Activated T-helper 17 cell treated with anti-CD3 and anti-CD28 coated beads, Interleukin-2, amount 50 U/mL, for 72 hours (primary cell): ENCODE data around the gene C1orf216. TPM values are rescaled to one million over a fixed set of nuclear protein-coding genes. Genes with fewer than 3 reads are reported as not detected.
A peak's percentile ranks its signal among the peaks of the same experiment; 100 is the strongest.

Experiments used
- ATAC-seq: fragments of 150-1000 bp; cut with Tn5 transposase; replicated peaks from 2 replicates; pipeline ENCODE4 v1.10.0; 2021; ENCODE audit warnings: mild to moderate bottlenecking, moderate library complexity
- H3K27ac Mint-ChIP-seq: one replicate; pipeline ENCODE4 v1.8.0; 2022; ENCODE audit warnings: mixed read lengths
- H3K27me3 Mint-ChIP-seq: one replicate; pipeline ENCODE4 v1.8.0; 2022; ENCODE audit warnings: mixed read lengths
- H3K36me3 Mint-ChIP-seq: one replicate; pipeline ENCODE4 v1.8.0; 2022; ENCODE audit warnings: low read depth, mild to moderate bottlenecking, mixed read lengths
- H3K4me1 Mint-ChIP-seq: one replicate; pipeline ENCODE4 v1.8.0; 2022; ENCODE audit warnings: mixed read lengths
- H3K4me3 Mint-ChIP-seq: one replicate; pipeline ENCODE4 v1.8.0; 2022; ENCODE audit warnings: mild to moderate bottlenecking, mixed read lengths
- H3K9me3 Mint-ChIP-seq: one replicate; pipeline ENCODE4 v1.8.0; 2022; ENCODE audit warnings: mixed read lengths
- total RNA-seq, 2 donors: library from RNA; stranded (reverse); gene quantifications; one replicate each; pipeline ENCODE4 v1.2.3, GENCODE V29; 2022

Gene C1orf216
- 10 to 100 TPM; 11.5 to 21.1 TPM for total RNA-seq

GRCh38 chr1:35718492-35719336, at the start of gene C1orf216:
TSS of gene C1orf216 (minus strand) at chr1:35718884. CDS start at chr1:35716321, 2,563 bp downstream.
- ATAC-seq, result peak; percentile 82
- peaks cover 26% of the 10 kb centered on the region for H3K36me3 Mint-ChIP-seq

GRCh38 chr1:35764283-35764682, 45.6 kb upstream of the C1orf216 start:
- H3K36me3 Mint-ChIP-seq, result peaks cover 65% of the 10 kb centered on the region
- peak overlapping the region; percentile 19 for H3K4me3 Mint-ChIP-seq
- no peak overlapping the region for H3K27ac Mint-ChIP-seq
- no peaks in the 10 kb centered on the region for H3K27me3 Mint-ChIP-seq
- ATAC-seq, result no peak
- H3K9me3 Mint-ChIP-seq, result no peaks in the 10 kb centered on the region
- H3K4me1 Mint-ChIP-seq, result peaks cover 12% of the 10 kb centered on the region

More at GRCh38 chr1:35718492-35719336, at the start of gene C1orf216:
- Mint-ChIP-seq H3K27me3 (no peaks in the 10 kb centered on the region), H3K27ac (peak within 1 kb of the TSS; percentile 95), H3K4me3 (peak within 1 kb of the TSS; percentile 80), H3K4me1 (peaks cover 39% of the 10 kb centered on the region), H3K9me3 (no peaks in the 10 kb centered on the region)

GRCh38 chr1:35763201-35763600, 44.5 kb upstream of the C1orf216 start:
- H3K36me3 Mint-ChIP-seq, result peaks cover 74% of the 10 kb centered on the region
- H3K4me3 Mint-ChIP-seq, result no peak overlapping the region
- H3K4me1 Mint-ChIP-seq, result peaks cover 12% of the 10 kb centered on the region
- no peaks in the 10 kb centered on the region for H3K27me3 Mint-ChIP-seq
- no peak for ATAC-seq
- H3K9me3 Mint-ChIP-seq, result no peaks in the 10 kb centered on the region
- H3K27ac Mint-ChIP-seq, result no peak overlapping the region

- H3K36me3 Mint-ChIP-seq, result peaks cover 76% of the 10 kb centered on the region
- peaks cover 12% of the 10 kb centered on the region for H3K4me1 Mint-ChIP-seq
- no peaks in the 10 kb centered on the region for H3K27me3 Mint-ChIP-seq
- H3K4me3 Mint-ChIP-seq, result no peak overlapping the region
- no peak for ATAC-seq
- no peaks in the 10 kb centered on the region for H3K9me3 Mint-ChIP-seq
- no peak overlapping the region for H3K27ac Mint-ChIP-seq
Observed at GRCh38 chr1:35762141-35762540, 43.5 kb upstream of the C1orf216 start.

GRCh38 chr1:35756064-35756463, 37.4 kb upstream of the C1orf216 start:
- H3K27me3 Mint-ChIP-seq, result no peaks in the 10 kb centered on the region
- no peak overlapping the region for H3K27ac Mint-ChIP-seq
- ATAC-seq, result no peak
- no peaks in the 10 kb centered on the region for H3K9me3 Mint-ChIP-seq
- H3K4me3 Mint-ChIP-seq, result no peak overlapping the region
- H3K36me3 Mint-ChIP-seq, result peaks cover 49% of the 10 kb centered on the region
- H3K4me1 Mint-ChIP-seq, result no peaks in the 10 kb centered on the region

- ATAC-seq, result no peak
- H3K36me3 Mint-ChIP-seq, result peaks cover 43% of the 10 kb centered on the region
- no peaks in the 10 kb centered on the region for H3K4me1 Mint-ChIP-seq
- H3K27ac Mint-ChIP-seq, result no peak overlapping the region
- no peak overlapping the region for H3K4me3 Mint-ChIP-seq
- no peaks in the 10 kb centered on the region for H3K27me3 Mint-ChIP-seq
- no peaks in the 10 kb centered on the region for H3K9me3 Mint-ChIP-seq
Observed at GRCh38 chr1:35753626-35754260, 35.1 kb upstream of the C1orf216 start.

GRCh38 chr1:35748326-35748725, 29.6 kb upstream of the C1orf216 start:
- H3K4me3 Mint-ChIP-seq, result no peak overlapping the region
- H3K4me1 Mint-ChIP-seq, result no peaks in the 10 kb centered on the region
- H3K27ac Mint-ChIP-seq, result no peak overlapping the region
- no peaks in the 10 kb centered on the region for H3K27me3 Mint-ChIP-seq
- H3K9me3 Mint-ChIP-seq, result no peaks in the 10 kb centered on the region
- no peak for ATAC-seq
- peaks cover 74% of the 10 kb centered on the region for H3K36me3 Mint-ChIP-seq

GRCh38 chr1:35745124-35745730, 26.5 kb upstream of the C1orf216 start:
- ATAC-seq, result no peak
- Mint-ChIP-seq H3K36me3 (peaks cover 77% of the 10 kb centered on the region), H3K27ac (no peak overlapping the region)

GRCh38 chr1:35737120-35737519, 18.4 kb upstream of the C1orf216 start:
- no peak overlapping the region for H3K27ac Mint-ChIP-seq

More at GRCh38 chr1:35745124-35745730, 26.5 kb upstream of the C1orf216 start:
- Mint-ChIP-seq H3K4me1 (no peaks in the 10 kb centered on the region), H3K9me3 (no peaks in the 10 kb centered on the region), H3K27me3 (no peaks in the 10 kb centered on the region), H3K4me3 (no peak overlapping the region)

GRCh38 chr1:35727434-35728040, 8.9 kb upstream of the C1orf216 start:
- Mint-ChIP-seq H3K4me1 (peaks cover 6% of the 10 kb centered on the region), H3K27me3 (no peaks in the 10 kb centered on the region), H3K4me3 (no peak overlapping the region), H3K9me3 (no peaks in the 10 kb centered on the region), H3K27ac (no peak overlapping the region), H3K36me3 (no peaks in the 10 kb centered on the region)
- no peak for ATAC-seq

More at GRCh38 chr1:35737120-35737519, 18.4 kb upstream of the C1orf216 start:
- H3K9me3 Mint-ChIP-seq, result no peaks in the 10 kb centered on the region
- H3K36me3 Mint-ChIP-seq, result peaks cover 58% of the 10 kb centered on the region
- H3K4me3 Mint-ChIP-seq, result no peak overlapping the region
- no peaks in the 10 kb centered on the region for H3K4me1 Mint-ChIP-seq
- ATAC-seq, result no peak
- H3K27me3 Mint-ChIP-seq, result no peaks in the 10 kb centered on the region

- peak; percentile 83 for ATAC-seq
- Mint-ChIP-seq H3K27me3 (no peaks in the 10 kb centered on the region), H3K4me1 (peaks cover 6% of the 10 kb centered on the region), H3K9me3 (no peaks in the 10 kb centered on the region), H3K4me3 (no peak overlapping the region), H3K27ac (no peak overlapping the region), H3K36me3 (no peaks in the 10 kb centered on the region)
Observed at GRCh38 chr1:35726450-35727433, 8.1 kb upstream of the C1orf216 start.

- Mint-ChIP-seq H3K27ac (no peak overlapping the region), H3K4me1 (peaks cover 6% of the 10 kb centered on the region), H3K36me3 (no peaks in the 10 kb centered on the region), H3K27me3 (no peaks in the 10 kb centered on the region), H3K4me3 (no peak overlapping the region), H3K9me3 (no peaks in the 10 kb centered on the region)
- ATAC-seq, result no peak
Observed at GRCh38 chr1:35725596-35725995, 6.9 kb upstream of the C1orf216 start.

- Mint-ChIP-seq H3K27me3 (no peaks in the 10 kb centered on the region), H3K36me3 (peaks cover 30% of the 10 kb centered on the region), H3K4me1 (peaks cover 39% of the 10 kb centered on the region), H3K4me3 (peak overlapping the region; percentile 80), H3K27ac (peak overlapping the region; percentile 70), H3K9me3 (no peaks in the 10 kb centered on the region)
- no peak for ATAC-seq
Observed at GRCh38 chr1:35717911-35718476, 690 bp downstream of the C1orf216 start.
